Measurements from ENCODE around the gene PITX2. TPM values are rescaled to one million over a fixed set of nuclear protein-coding genes. Genes with fewer than 3 reads are reported as not detected.

PITX2 gene
- total RNA-seq, 1 donor from 2014 or later, result 13.8 TPM

DNA sequence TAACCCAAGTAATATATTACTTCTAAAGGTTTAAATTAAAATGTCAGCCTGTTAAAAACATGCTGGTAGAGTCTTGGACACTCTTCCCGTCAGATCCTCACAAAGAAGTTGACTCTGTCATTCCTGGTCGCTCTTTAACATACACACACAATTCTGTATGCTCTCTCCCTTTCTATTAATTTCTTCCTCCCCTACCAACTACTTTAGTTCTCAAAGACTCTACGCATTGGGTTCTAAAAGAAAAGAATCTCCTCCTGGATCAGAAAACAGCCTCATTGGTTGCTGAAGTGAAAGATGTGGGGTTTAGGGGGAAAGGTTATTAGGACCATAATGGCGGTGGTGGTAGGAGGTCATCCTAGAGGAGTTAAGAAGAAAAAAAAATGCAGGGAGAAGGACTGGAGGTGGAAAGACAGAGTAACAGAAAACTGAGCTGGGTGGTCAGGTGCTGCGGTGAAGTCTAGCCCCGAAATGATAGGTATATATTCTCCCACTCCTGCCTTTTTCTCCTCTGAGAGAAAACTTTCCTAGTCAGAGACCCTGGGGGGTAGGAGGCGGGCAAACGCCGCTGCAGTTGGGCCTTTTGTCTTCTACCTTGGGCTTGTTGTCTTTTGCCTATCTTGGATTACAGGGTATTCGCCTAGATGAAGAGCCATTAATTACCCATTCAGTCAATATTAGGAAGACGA is 5.2 kb upstream of the PITX2 start:
- H3K4me3 Mint-ChIP-seq, result peak overlapping the region; percentile 82
- peaks cover 98% of the 10 kb centered on the region for H3K27me3 Mint-ChIP-seq
- no peak for DNase-seq (ENCODE audit: extremely low spot score, unreplicated experiment)
- peaks cover 18% of the 10 kb centered on the region for H3K4me1 Mint-ChIP-seq (ENCODE audit: unreplicated experiment)
- no peaks in the 10 kb centered on the region for H3K9me3 Mint-ChIP-seq
- H3K27ac Mint-ChIP-seq, result peak overlapping the region; percentile 59
- TF ChIP-seq CTCF (conservative IDR thresholded peaks at IDR 0.05), result no peak
- H3K36me3 Mint-ChIP-seq, result no peaks in the 10 kb centered on the region

DNA sequence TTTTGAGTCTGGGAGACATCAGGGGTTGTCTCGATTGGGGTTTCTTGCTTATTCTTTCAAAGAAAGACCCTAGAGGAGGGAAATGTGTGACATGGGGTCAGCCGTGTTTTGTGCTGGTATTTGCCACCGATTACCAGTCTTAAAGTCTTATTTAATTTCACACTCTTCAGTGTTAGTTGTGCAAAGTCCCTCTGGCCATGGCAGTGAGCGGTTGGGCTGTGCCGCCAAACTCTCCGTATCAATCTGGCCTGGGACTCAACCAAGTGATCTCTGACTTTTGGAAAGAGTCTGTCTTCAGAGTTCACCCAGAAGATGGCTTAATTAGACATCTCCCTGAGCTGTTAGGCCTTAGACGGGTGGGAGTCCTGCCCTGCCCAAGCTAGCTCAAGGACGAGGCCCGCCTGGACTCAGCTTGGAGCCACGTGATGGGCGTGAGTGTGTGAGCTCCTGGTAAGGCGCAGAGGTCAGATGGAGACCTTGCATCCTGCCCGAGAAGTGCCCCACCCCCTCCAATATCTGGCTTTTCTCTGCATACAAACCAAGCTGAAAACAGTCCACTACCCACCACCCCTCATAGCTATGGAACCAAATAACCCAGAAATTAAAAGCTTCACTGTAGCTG is 3.8 kb upstream of the PITX2 start:
- TF ChIP-seq CTCF (conservative IDR thresholded peaks at IDR 0.05), result no peak
- Mint-ChIP-seq H3K27ac (no peak overlapping the region), H3K4me1 (ENCODE audit: unreplicated experiment) (peaks cover 14% of the 10 kb centered on the region), H3K27me3 (peaks cover 100% of the 10 kb centered on the region), H3K36me3 (no peaks in the 10 kb centered on the region), H3K4me3 (no peak overlapping the region), H3K9me3 (no peaks in the 10 kb centered on the region)
- DNase-seq (ENCODE audit: extremely low spot score, unreplicated experiment), result no peak

DNA sequence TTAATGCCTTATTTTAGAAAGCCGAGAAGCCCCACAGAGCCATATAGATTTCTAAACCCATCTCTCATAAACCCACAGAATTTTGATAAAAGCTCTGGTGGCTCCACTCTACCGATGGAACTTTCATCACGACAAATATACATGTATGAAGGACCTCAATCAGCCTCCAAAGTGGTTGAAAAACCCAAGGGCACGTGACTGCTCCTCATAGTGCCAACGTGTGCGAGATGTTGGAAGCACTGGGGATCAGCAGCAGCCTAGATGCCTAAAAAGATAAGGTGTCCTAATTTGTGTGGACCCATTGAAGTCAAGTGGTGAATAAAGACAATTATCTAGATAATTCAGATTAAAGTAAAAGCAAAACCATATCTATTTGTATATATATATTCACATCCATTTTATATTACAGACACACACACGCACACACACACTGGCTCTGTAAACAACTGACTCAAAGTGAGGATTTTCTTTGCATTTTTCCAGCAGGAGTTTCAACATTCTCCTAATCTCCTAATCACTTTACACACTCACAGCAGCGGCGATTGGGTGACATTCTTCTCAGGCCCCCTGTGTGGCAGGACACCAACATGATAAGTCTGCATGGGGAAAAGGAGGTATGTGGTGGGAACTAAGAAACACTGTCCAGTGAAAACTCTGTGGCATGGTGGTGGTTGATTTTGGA is 2.8 kb upstream of the PITX2 start:
- no peak for DNase-seq (ENCODE audit: extremely low spot score, unreplicated experiment)
- peaks cover 100% of the 10 kb centered on the region for H3K27me3 Mint-ChIP-seq
- no peaks in the 10 kb centered on the region for H3K9me3 Mint-ChIP-seq
- peaks cover 18% of the 10 kb centered on the region for H3K4me1 Mint-ChIP-seq (ENCODE audit: unreplicated experiment)
- TF ChIP-seq CTCF (conservative IDR thresholded peaks at IDR 0.05), result no peak
- H3K36me3 Mint-ChIP-seq, result no peaks in the 10 kb centered on the region
- peak overlapping the region; percentile 46 for H3K4me3 Mint-ChIP-seq
- H3K27ac Mint-ChIP-seq, result no peak overlapping the region

GRCh38 chr4:110624904-110625494 is 2.1 kb upstream of the PITX2 start:
- H3K9me3 Mint-ChIP-seq, result no peaks in the 10 kb centered on the region
- peaks cover 100% of the 10 kb centered on the region for H3K27me3 Mint-ChIP-seq
- no peak overlapping the region for H3K27ac Mint-ChIP-seq
- H3K4me1 Mint-ChIP-seq (ENCODE audit: unreplicated experiment), result peaks cover 18% of the 10 kb centered on the region
- DNase-seq (ENCODE audit: extremely low spot score, unreplicated experiment), result no peak
- H3K4me3 Mint-ChIP-seq, result peak overlapping the region; percentile 56
- no peak for TF ChIP-seq CTCF (conservative IDR thresholded peaks at IDR 0.05)
- no peaks in the 10 kb centered on the region for H3K36me3 Mint-ChIP-seq

DNA sequence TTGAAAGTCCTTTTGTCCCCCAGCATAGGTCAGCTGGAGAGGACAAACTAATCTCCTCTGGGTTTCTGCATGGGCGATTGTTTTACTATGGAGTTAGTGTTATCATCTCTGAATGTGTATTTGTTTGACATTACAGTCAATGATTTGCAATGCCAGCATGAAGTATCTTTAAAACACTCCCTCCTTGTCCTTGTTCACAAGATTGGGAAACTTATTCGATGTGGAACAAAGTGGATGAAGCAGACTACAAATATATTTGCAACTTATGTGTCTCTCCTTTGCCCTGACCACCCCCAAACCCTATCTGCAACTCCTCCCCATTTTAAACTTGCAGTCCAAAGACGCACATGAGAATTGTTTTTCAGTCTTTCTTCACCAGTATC is 1.5 kb upstream of the PITX2 start:
- peaks cover 23% of the 10 kb centered on the region for H3K4me1 Mint-ChIP-seq (ENCODE audit: unreplicated experiment)
- no peaks in the 10 kb centered on the region for H3K9me3 Mint-ChIP-seq
- H3K36me3 Mint-ChIP-seq, result peaks cover 5% of the 10 kb centered on the region
- no peak overlapping the region for H3K27ac Mint-ChIP-seq
- DNase-seq (ENCODE audit: extremely low spot score, unreplicated experiment), result no peak
- no peak for TF ChIP-seq CTCF (conservative IDR thresholded peaks at IDR 0.05)
- peaks cover 100% of the 10 kb centered on the region for H3K27me3 Mint-ChIP-seq
- peak overlapping the region; percentile 56 for H3K4me3 Mint-ChIP-seq

Data from type B pancreatic cell (in vitro differentiated cells).